ENCODE measurements around the gene GARNL3.

Gene GARNL3

DNA sequence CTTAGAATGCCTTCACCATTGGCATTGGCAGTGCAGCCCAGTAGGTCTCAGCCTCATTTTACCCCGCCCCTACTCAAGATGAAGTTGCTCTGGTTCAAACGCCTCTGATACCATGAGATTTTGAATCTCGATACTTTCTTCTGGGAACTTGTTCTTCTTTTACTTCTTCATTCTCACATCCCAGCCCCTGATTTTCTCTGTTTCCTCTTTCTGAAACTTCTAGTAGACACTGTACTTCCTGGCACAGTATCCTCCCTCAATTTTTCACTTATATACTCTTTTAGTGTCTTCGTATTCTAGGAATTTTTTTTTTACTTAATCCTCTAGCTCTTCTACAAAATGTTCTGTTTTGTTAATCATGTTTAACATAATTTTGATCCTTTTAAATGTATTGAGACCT is 146.5 kb downstream of the GARNL3 start:
- H3K36me3 ChIP-seq (ENCODE audit: control insufficient read depth, insufficient read depth, low read length): no peaks in the 10 kb centered on the region
- no peaks in the 10 kb centered on the region for H3K27me3 ChIP-seq (ENCODE audit: control insufficient read depth, insufficient read depth, low read length)
- TF ChIP-seq, protein P1, sequence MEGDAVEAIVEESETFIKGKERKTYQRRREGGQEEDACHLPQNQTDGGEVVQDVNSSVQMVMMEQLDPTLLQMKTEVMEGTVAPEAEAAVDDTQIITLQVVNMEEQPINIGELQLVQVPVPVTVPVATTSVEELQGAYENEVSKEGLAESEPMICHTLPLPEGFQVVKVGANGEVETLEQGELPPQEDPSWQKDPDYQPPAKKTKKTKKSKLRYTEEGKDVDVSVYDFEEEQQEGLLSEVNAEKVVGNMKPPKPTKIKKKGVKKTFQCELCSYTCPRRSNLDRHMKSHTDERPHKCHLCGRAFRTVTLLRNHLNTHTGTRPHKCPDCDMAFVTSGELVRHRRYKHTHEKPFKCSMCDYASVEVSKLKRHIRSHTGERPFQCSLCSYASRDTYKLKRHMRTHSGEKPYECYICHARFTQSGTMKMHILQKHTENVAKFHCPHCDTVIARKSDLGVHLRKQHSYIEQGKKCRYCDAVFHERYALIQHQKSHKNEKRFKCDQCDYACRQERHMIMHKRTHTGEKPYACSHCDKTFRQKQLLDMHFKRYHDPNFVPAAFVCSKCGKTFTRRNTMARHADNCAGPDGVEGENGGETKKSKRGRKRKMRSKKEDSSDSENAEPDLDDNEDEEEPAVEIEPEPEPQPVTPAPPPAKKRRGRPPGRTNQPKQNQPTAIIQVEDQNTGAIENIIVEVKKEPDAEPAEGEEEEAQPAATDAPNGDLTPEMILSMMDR (IDR thresholded peaks at IDR 0.05): no peak
- no peaks in the 10 kb centered on the region for H3K4me1 ChIP-seq
- no peak overlapping the region for H3K9ac ChIP-seq
- no peak overlapping the region for H3K4me2 ChIP-seq (ENCODE audit: low read length)
- H2AFZ ChIP-seq: no peak overlapping the region
- H3K27ac ChIP-seq: no peak overlapping the region
- no peaks in the 10 kb centered on the region for H3K9me3 ChIP-seq (ENCODE audit: control insufficient read depth, low read length)
- no peak overlapping the region for H3K4me3 ChIP-seq (ENCODE audit: low read depth, low read length)
- no peaks in the 10 kb centered on the region for H3K79me2 ChIP-seq

DNA sequence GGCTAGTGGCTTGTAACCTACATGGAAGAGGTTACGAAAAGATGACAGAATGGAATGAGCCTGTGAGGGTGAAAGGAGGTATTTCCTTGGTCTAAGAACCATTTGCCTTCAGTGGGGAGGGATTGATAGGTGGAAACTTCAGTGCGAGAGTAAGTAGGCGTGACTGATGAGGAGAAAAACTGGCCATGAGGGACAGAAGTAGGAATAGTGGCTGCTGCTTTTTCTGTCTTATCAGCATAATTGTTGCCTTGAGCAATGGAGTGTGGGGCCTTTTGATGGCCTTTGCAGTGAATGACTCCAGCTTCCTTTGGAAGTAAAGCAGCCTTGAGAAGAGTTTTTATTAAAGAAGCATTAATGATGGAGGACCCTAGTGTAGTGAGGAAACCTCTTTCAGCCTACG is 150.6 kb downstream of the GARNL3 start:
- no peaks in the 10 kb centered on the region for H3K79me2 ChIP-seq
- TF ChIP-seq, protein P1 (IDR thresholded peaks at IDR 0.05): no peak
- no peak overlapping the region for H3K9ac ChIP-seq
- H3K36me3 ChIP-seq (ENCODE audit: control insufficient read depth, insufficient read depth, low read length): no peaks in the 10 kb centered on the region
- H3K4me3 ChIP-seq (ENCODE audit: low read depth, low read length): no peak overlapping the region
- no peaks in the 10 kb centered on the region for H3K4me1 ChIP-seq
- H3K27me3 ChIP-seq (ENCODE audit: control insufficient read depth, insufficient read depth, low read length): no peaks in the 10 kb centered on the region
- H3K27ac ChIP-seq: no peak overlapping the region
- H3K4me2 ChIP-seq (ENCODE audit: low read length): no peak overlapping the region
- no peaks in the 10 kb centered on the region for H3K9me3 ChIP-seq (ENCODE audit: control insufficient read depth, low read length)
- H2AFZ ChIP-seq: no peak overlapping the region

DNA sequence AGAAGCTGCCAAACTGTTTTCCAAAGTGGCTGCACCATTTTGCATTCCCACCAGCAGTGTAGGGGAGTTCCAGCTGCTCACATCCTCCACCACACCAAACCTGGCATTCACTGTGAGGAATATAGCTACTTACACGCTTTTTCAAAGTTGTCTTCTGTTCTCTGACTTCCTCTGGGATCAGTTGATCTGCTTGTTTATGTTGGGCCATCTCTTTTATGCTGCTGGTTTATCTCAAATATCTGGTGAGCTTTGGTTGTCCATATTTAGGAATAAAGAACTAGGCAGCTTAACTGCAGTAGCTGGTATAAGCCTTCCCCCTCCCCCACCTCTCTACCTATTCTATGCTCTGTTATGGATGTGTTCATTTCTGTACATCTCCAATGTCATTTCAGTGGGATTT is 151.1 kb downstream of the GARNL3 start:
- H3K9ac ChIP-seq: no peak overlapping the region
- H3K79me2 ChIP-seq: no peaks in the 10 kb centered on the region
- H3K4me1 ChIP-seq: no peaks in the 10 kb centered on the region
- H3K27ac ChIP-seq: no peak overlapping the region
- TF ChIP-seq, protein P1 (IDR thresholded peaks at IDR 0.05): no peak
- no peak overlapping the region for H3K4me3 ChIP-seq (ENCODE audit: low read depth, low read length)
- no peaks in the 10 kb centered on the region for H3K9me3 ChIP-seq (ENCODE audit: control insufficient read depth, low read length)
- H2AFZ ChIP-seq: no peak overlapping the region
- no peaks in the 10 kb centered on the region for H3K36me3 ChIP-seq (ENCODE audit: control insufficient read depth, insufficient read depth, low read length)
- no peaks in the 10 kb centered on the region for H3K27me3 ChIP-seq (ENCODE audit: control insufficient read depth, insufficient read depth, low read length)
- H3K4me2 ChIP-seq (ENCODE audit: low read length): no peak overlapping the region

DNA sequence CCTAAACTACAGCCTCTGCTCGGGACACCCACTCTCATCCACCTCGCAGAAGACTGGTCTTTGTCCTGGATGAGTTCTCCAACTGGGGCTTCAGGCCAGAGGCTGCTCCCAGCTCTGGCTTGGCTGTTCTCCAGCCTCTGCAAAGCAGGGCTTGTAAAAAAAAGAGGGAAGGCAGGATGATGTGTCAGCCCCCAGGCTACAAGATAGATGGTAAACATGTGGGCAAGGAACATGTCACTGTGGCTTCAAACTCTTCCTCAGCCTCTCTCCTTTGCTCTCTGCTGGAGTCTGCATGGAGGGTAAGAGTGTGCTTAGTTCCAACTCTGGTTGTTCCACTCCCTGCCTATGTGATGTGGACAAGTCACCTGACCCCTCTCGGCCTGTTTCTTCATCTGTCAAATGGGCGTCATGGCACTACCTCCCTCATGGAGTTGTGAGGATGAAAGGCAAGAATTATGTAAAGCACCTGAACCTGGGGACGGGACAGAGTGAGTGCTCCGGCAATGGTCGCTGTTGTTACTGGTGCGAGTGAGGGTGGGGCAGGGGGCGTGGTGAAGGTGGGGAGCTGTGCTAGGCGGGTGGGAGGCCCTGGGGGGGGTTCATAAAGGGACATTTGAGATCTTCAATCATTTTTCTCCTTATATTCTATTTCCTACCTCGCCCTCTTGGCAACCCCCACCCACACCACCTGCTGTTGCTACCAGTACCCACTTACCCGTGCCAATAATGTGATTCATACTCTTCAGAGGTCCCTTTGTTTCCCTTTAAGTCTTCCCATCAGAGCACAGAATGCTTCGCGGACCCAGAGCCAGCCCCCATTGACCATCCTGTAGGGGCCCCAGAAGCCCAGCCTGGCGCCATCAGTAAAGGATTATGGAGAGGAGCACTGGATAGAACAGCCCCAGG is 152.8 kb downstream of the GARNL3 start:
- Histone ChIP-seq H2AFZ (no peak overlapping the region), H3K36me3 (ENCODE audit: control insufficient read depth, insufficient read depth, low read length) (no peaks in the 10 kb centered on the region), H3K9me3 (ENCODE audit: control insufficient read depth, low read length) (no peaks in the 10 kb centered on the region), H3K4me1 (no peaks in the 10 kb centered on the region), H3K9ac (no peak overlapping the region), H3K4me2 (ENCODE audit: low read length) (no peak overlapping the region), H3K79me2 (no peaks in the 10 kb centered on the region), H3K27ac (no peak overlapping the region), H3K27me3 (ENCODE audit: control insufficient read depth, insufficient read depth, low read length) (no peaks in the 10 kb centered on the region), H3K4me3 (ENCODE audit: low read depth, low read length) (no peak overlapping the region)
- TF ChIP-seq, protein P1 (IDR thresholded peaks at IDR 0.05): no peak

DNA sequence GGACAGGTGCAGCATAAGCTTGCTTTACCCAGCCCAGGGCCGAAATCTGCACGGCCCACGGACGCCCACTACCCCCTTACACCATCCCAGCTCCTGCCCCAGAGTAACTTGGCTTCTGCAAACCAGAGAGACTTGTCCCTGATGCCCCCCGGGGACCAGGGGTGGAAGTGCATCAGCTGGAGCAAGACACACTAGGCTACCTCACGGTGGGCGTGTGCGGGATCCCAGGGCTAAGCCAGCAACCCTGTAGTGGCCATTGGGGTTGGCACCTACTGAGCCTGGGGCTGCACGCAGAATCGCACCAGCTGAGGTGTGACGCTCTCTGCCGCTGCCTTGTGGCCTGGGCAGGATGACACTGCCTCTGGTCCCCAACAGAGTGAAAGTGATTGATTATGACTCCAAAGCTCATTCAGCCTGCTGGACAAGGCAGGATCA is 153.5 kb downstream of the GARNL3 start:
- H3K9ac ChIP-seq: no peak overlapping the region
- no peak overlapping the region for H3K27ac ChIP-seq

More for the DNA sequence above, 153.5 kb downstream of the GARNL3 start:
- H3K4me3 ChIP-seq (ENCODE audit: low read depth, low read length): no peak overlapping the region
- no peaks in the 10 kb centered on the region for H3K36me3 ChIP-seq (ENCODE audit: control insufficient read depth, insufficient read depth, low read length)
- H3K27me3 ChIP-seq (ENCODE audit: control insufficient read depth, insufficient read depth, low read length): no peaks in the 10 kb centered on the region
- no peak overlapping the region for H3K4me2 ChIP-seq (ENCODE audit: low read length)
- H3K9me3 ChIP-seq (ENCODE audit: control insufficient read depth, low read length): no peaks in the 10 kb centered on the region
- H3K4me1 ChIP-seq: no peaks in the 10 kb centered on the region
- TF ChIP-seq, protein P1 (IDR thresholded peaks at IDR 0.05): no peak
- H3K79me2 ChIP-seq: no peaks in the 10 kb centered on the region
- H2AFZ ChIP-seq: no peak overlapping the region

Data from parathyroid adenoma (tissue), 2 donors.